K562 (cell line): ENCODE measurements around the gene DOCK4. TPM values are rescaled to one million over a fixed set of nuclear protein-coding genes. Genes with fewer than 3 reads are reported as not detected.
A peak's percentile ranks its signal among the peaks of the same experiment; 100 is the strongest.

ENCODE experiments used
- ATAC-seq: fragments of 200-7000 bp; cut with Tn5 transposase; 3 replicates; pipeline ENCODE4 v1.9.1; 2020; ENCODE audit warnings: moderate library complexity
- BruUV-seq: library from RNA; stranded (reverse); fragments of 400-500 nt; replicated peaks from 2 replicates; lab custom pipeline; 2021; lab: Mats Ljungman, UMichigan
- CTCF ChIA-PET: fragments of 300-600 bp; formaldehyde crosslinking; extraction: SDS; loops from one replicate; lab custom pipeline; 2021; ENCODE audit warnings: low intra/inter-chr PET ratio; lab: Yijun Ruan, JAX
- POLR2A ChIA-PET: fragments of 300-600, 350-650 bp; sonication (Branson Sonifier 250); formaldehyde crosslinking; extraction: SDS; loops from one replicate; lab custom pipeline; 2021; ENCODE audit warnings: antibody characterized with exemption, inconsistent platforms; lab: Yijun Ruan, JAX
- DNase-seq, 4 experiments: peaks; one replicate each; pipeline versions ENCODE4 v3.0.0 to v3.0.0-alpha.2; 2011 to 2018; ENCODE audit warnings: low spot score in 3 of 4, mixed read lengths in 3 of 4; ENCODE audit errors: extremely low read depth in 1 of 4
- FAIRE-seq: peaks from 2 replicates; lab custom pipeline; 2011; peaks lifted over from hg19 to GRCh38; lab: Jason Lieb, UNC
- H2AFZ ChIP-seq: 2 replicates; pipeline ENCODE4 v1.6.0; 2011; ENCODE audit warnings: low read depth, low read length, control low read depth, inconsistent platforms
- H3K27ac ChIP-seq: fragments of 200-600 bp; 3 replicates; pipeline ENCODE4 v1.8.0; 2011; ENCODE audit warnings: low read depth, mild to moderate bottlenecking, control low read depth, inconsistent platforms, low read length, moderate library complexity, mixed read lengths; ENCODE audit errors: extremely low read depth
- H3K27me3 ChIP-seq, 2 experiments: fragments of 300-600 bp in 1 of 2; 2 replicates in 1 of 2; 3 replicates in 1 of 2; pipeline versions ENCODE4 v1.6.0 to v1.8.0; 2011; ENCODE audit warnings: inconsistent platforms in 2 of 2, low read length in 2 of 2, mild to moderate bottlenecking in 1 of 2, mixed read lengths in 1 of 2, moderate library complexity in 1 of 2; ENCODE audit not compliant: control insufficient read depth in 2 of 2, insufficient read depth in 2 of 2
- H3K36me3 ChIP-seq: fragments of 300-600 bp; 3 replicates; pipeline ENCODE4 v1.8.0; 2011; ENCODE audit warnings: mild to moderate bottlenecking, low read length, inconsistent platforms; ENCODE audit not compliant: control insufficient read depth, insufficient read depth
- H3K4me1 ChIP-seq, 2 experiments: fragments of 200-600 bp in 1 of 2; replicated peaks in 1 of 2; 2 replicates in 1 of 2; 3 replicates in 1 of 2; pipeline versions ENCODE4 v1.5.1 to v1.8.0; 2011; ENCODE audit warnings: inconsistent platforms in 2 of 2, low read length in 2 of 2, mild to moderate bottlenecking in 1 of 2, mixed read lengths in 1 of 2, moderate library complexity in 1 of 2; ENCODE audit not compliant: control insufficient read depth in 2 of 2, insufficient read depth in 2 of 2
- H3K4me2 ChIP-seq: 2 replicates; pipeline ENCODE4 v1.6.1; 2011; ENCODE audit warnings: low read length, control low read depth, inconsistent platforms, mixed read lengths; ENCODE audit not compliant: insufficient read depth
- H3K4me3 ChIP-seq: fragments of 200-600 bp; sonication (generic), shearing (Covaris generic); 2 replicates; pipeline ENCODE4 v1.5.1; 2016; ENCODE audit warnings: control low read depth, inconsistent platforms
- H3K79me2 ChIP-seq: fragments of 200-600 bp; 3 replicates; pipeline ENCODE4 v1.8.0; 2011; ENCODE audit warnings: low read length, inconsistent platforms; ENCODE audit not compliant: control insufficient read depth, insufficient read depth
- H3K9ac ChIP-seq, 2 experiments: 2 replicates each; pipeline versions ENCODE4 v1.6.0 to v1.6.1; 2011; ENCODE audit warnings: low read depth in 2 of 2, low read length in 2 of 2, control low read depth in 1 of 2, inconsistent platforms in 1 of 2, mild to moderate bottlenecking in 1 of 2, mixed read lengths in 1 of 2; ENCODE audit not compliant: insufficient read depth in 1 of 2
- H3K9me1 ChIP-seq: one replicate; pipeline ENCODE4 v1.6.0; 2011; ENCODE audit warnings: inconsistent platforms, mild to moderate bottlenecking, low read length, moderate library complexity; ENCODE audit not compliant: control insufficient read depth, insufficient read depth
- H3K9me3 ChIP-seq: replicated peaks from 2 replicates; pipeline ENCODE4 v1.5.1; 2011; ENCODE audit warnings: low read depth, low read length, inconsistent platforms; ENCODE audit not compliant: control insufficient read depth, insufficient read depth
- H4K20me1 ChIP-seq: replicated peaks from 2 replicates; pipeline ENCODE4 v1.6.1; 2011; ENCODE audit warnings: low read length, inconsistent platforms, mixed read lengths; ENCODE audit not compliant: control insufficient read depth, insufficient read depth
- E2F6 ChIP-seq, 2 experiments: IDR thresholded peaks; 2 replicates each; pipeline ENCODE4 v1.6.1; 2011; ENCODE audit warnings: borderline replicate concordance in 1 of 2, control low read depth in 1 of 2, low read depth in 1 of 2, low read length in 1 of 2, mild to moderate bottlenecking in 1 of 2, mixed read lengths in 1 of 2, moderate library complexity in 1 of 2; ENCODE audit not compliant: insufficient read depth in 1 of 2, insufficient read length in 1 of 2, poor library complexity in 1 of 2, severe bottlenecking in 1 of 2; ENCODE audit errors: extremely low read depth in 1 of 2
- FIP1L1 ChIP-seq: fragments of 200-400 bp; formaldehyde crosslinking; IDR thresholded peaks from 2 replicates; pipeline ENCODE4 v1.6.1; 2018; ENCODE audit warnings: mild to moderate bottlenecking, low read depth, low read length; ENCODE audit not compliant: poor library complexity, severe bottlenecking
- FOXP4 ChIP-seq: sonication (generic); formaldehyde crosslinking; IDR thresholded peaks from 2 replicates; pipeline ENCODE4 v1.8.0; 2022; ENCODE audit warnings: mild to moderate bottlenecking, missing genetic modification reagents, borderline replicate concordance
- HNRNPL ChIP-seq: fragments of 200-400 bp; formaldehyde crosslinking; IDR thresholded peaks from 2 replicates; pipeline ENCODE4 v1.6.1; 2017; ENCODE audit warnings: low read depth, mild to moderate bottlenecking, low read length
- NFE2L1 ChIP-seq: fragments of 450-650 bp; IDR thresholded peaks from 2 replicates; pipeline ENCODE4 v1.6.1; 2016; ENCODE audit warnings: missing genetic modification characterization, low read depth, mild to moderate bottlenecking, missing compliant biosample characterization, moderate library complexity, borderline replicate concordance
- NONO ChIP-seq, 2 experiments: fragments of 200-400 bp in 1 of 2; fragments of 450-650 bp in 1 of 2; formaldehyde crosslinking in 1 of 2; IDR thresholded peaks; 2 replicates each; pipeline ENCODE4 v1.6.1; 2017; ENCODE audit warnings: low read depth in 2 of 2, mild to moderate bottlenecking in 2 of 2, moderate library complexity in 2 of 2, low read length in 1 of 2
- RBM22 ChIP-seq: fragments of 200-400 bp; formaldehyde crosslinking; IDR thresholded peaks from 2 replicates; pipeline ENCODE4 v1.6.1; 2018; ENCODE audit warnings: low read length, low read depth; ENCODE audit not compliant: poor library complexity, severe bottlenecking
- SNIP1 ChIP-seq: fragments of 450-650 bp; IDR thresholded peaks from 2 replicates; pipeline ENCODE4 v1.7.1; 2017; ENCODE audit warnings: low read depth, mild to moderate bottlenecking
- TEAD2 ChIP-seq: fragments of 450-650 bp; IDR thresholded peaks from 2 replicates; pipeline ENCODE4 v1.6.1; 2016; ENCODE audit warnings: missing genetic modification characterization, control low read depth, missing compliant biosample characterization
- U2AF1 ChIP-seq: fragments of 200-400 bp; formaldehyde crosslinking; optimal IDR thresholded peaks from 2 replicates; pipeline ENCODE3; 2017; ENCODE audit warnings: mild to moderate bottlenecking, low read depth, low read length, moderate library complexity
- YY1 ChIP-seq, 3 experiments: IDR thresholded peaks; 2 replicates each; pipeline ENCODE4 v1.6.1; 2011; ENCODE audit warnings: low read length in 2 of 3, mild to moderate bottlenecking in 2 of 3, moderate library complexity in 2 of 3, borderline replicate concordance in 1 of 3, control low read depth in 1 of 3, low read depth in 1 of 3; ENCODE audit not compliant: insufficient read depth in 3 of 3, insufficient replicate concordance in 2 of 3, control insufficient read depth in 1 of 3, insufficient read length in 1 of 3; ENCODE audit errors: extremely low read depth in 1 of 3
- ZNF740 ChIP-seq, 3 experiments: fragments of 200-800 bp in 1 of 3; sonication (Bioruptor generic) in 1 of 3; sonication (generic) in 1 of 3; formaldehyde crosslinking in 1 of 3; IDR thresholded peaks; 2 replicates each; pipeline versions ENCODE4 v1.6.1 to v1.8.0; 2016 to 2022; ENCODE audit warnings: mild to moderate bottlenecking in 2 of 3, missing compliant biosample characterization in 2 of 3, missing genetic modification characterization in 2 of 3, missing genetic modification reagents in 1 of 3
- WGBS: fragments of 100-300 bp; shearing (Covaris generic); methylation state at CpG from one replicate; pipeline ENCODE4 v1.1.6; 2016; ENCODE audit warnings: low coverage, mixed read lengths; ENCODE audit not compliant: insufficient coverage; ENCODE audit errors: missing lambda C conversion rate; 5-methylcytosine and 5-hydroxymethylcytosine counted together
- in situ Hi-C: fragments of 300-500 bp; cut with MboI; formaldehyde crosslinking; loops from 4 replicates; pipeline ENCODE4 v1.15.0; 2018; ENCODE audit warnings: inconsistent platforms, mixed read lengths
- intact Hi-C: fragments of 100-400 bp; cut with micrococcal nuclease; formaldehyde crosslinking; loops from 2 replicates; pipeline ENCODE4 v1.14.2; 2022
- polyA plus RNA-seq, 8 experiments: library from polyadenylated mRNA; depleted of rRNA in 4 of 8; stranded (reverse) in 5 of 8; unstranded in 3 of 8; fragments of >200 nt; fragmentation: Nextera tagmentation in 2 of 8; fragmentation: Illumina TruSeq in 1 of 8; extraction: Ambion mirVana in 2 of 8; extraction: Trizol in 1 of 8; gene quantifications; 2 replicates each; pipeline versions ENCODE4 v1.2.1 to v1.2.3, GENCODE V29; 2011 to 2014; ENCODE audit warnings: inconsistent platforms in 1 of 8, missing spikeins in 1 of 8
- total RNA-seq, 7 experiments: library from RNA; depleted of rRNA in 6 of 7; stranded (reverse); fragments of >200 nt in 6 of 7; fragmentation: Illumina TruSeq in 2 of 7; extraction: Trizol in 2 of 7; gene quantifications; 2 replicates each; pipeline versions ENCODE4 v1.2.1 to v1.2.3, GENCODE V29; 2011 to 2021; ENCODE audit warnings: low replicate concordance in 1 of 7
- TF ChIP-seq, protein P1 (sequence below): sonication (generic); formaldehyde crosslinking; IDR thresholded peaks from 2 replicates; pipeline ENCODE4 v1.8.0; 2022; ENCODE audit warnings: missing genetic modification reagents, mild to moderate bottlenecking, moderate library complexity, borderline replicate concordance

The DOCK4 gene
- total and polyA plus RNA-seq, 9 of the 15 experiments (the other 6 are each of a cell fraction or from before 2014, with no cell fraction given) = 0.42 to 5.7 (median 2.3) TPM

DNA sequence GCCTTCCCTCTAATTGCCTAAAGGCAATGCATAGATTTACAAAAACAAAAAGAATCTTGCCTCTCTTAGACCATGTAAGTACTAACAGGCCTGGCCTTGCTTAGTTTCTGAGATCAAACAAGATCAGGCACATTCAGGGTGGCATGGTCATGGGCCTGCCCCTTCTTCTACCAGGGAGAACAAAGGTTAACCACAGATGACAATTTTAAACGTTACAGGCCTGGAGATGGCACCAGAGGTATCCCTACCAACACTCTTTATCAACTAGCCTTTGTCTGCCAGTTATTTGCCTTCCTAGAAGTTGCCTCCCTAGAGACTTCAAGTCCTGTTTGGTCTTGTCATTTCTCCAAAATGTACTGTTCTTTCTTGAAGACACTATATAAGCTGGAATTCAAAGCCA lies 252.6 kb downstream of the DOCK4 start:
- in situ Hi-C loops = no loop called here
- POLR2A ChIA-PET = interaction anchor here (1.2 kb wide), 1 partner anchor 18 kb away, joined by 3 read pairs; no protein-coding TSS in a partner anchor
- intact Hi-C loops = no loop called here
- Histone ChIP-seq H3K27ac (no peak overlapping the region), H3K4me3 (no peak overlapping the region), H3K4me2 (no peak overlapping the region), H3K9me1 (no peaks in the 10 kb centered on the region), H4K20me1 (no peaks in the 10 kb centered on the region), H2AFZ (peak overlapping the region; percentile 89; the same call in 1 of the 2 replicates), H3K79me2 (no peaks in the 10 kb centered on the region), H3K9me3 (no peaks in the 10 kb centered on the region), H3K4me1 (peaks cover 0 to 2% of the 10 kb centered on the region in 2 experiments; a peak in 2 of 5 replicates), H3K27me3 (no peaks in the 10 kb centered on the region; a peak in 1 of 5 replicates), H3K36me3 (no peaks in the 10 kb centered on the region), H3K9ac (no peak overlapping the region)
- ATAC-seq = no peak
- 0% methylated on average over 1 of the region's 1 CpG for WGBS
- FAIRE-seq = no peak
- DNase-seq = no peak
- CTCF ChIA-PET = no interaction called here
- BruUV-seq = no TSS peak
- TF ChIP-seq U2AF1 (no peak), NONO (IDR thresholded peaks at IDR 0.05; ENCODE audit: low read depth in 2 of 2, low read length in 1 of 2) (no peak), SNIP1 (no peak), NFE2L1 (tag) (no peak), FOXP4 (CRISPR knock-in tag) (no peak), TEAD2 (tag) (no peak), E2F6 (IDR thresholded peaks at IDR 0.05; ENCODE audit: borderline replicate concordance in 1 of 2, extremely low read depth in 1 of 2, insufficient read depth in 1 of 2, insufficient read length in 1 of 2, low read depth in 1 of 2, low read length in 1 of 2, poor library complexity in 1 of 2, severe bottlenecking in 1 of 2) (no peak), YY1 (IDR thresholded peaks at IDR 0.05; ENCODE audit: borderline replicate concordance in 1 of 3, control insufficient read depth in 1 of 3, extremely low read depth in 1 of 3, insufficient read depth in 3 of 3, insufficient read length in 1 of 3, insufficient replicate concordance in 2 of 3, low read depth in 1 of 3, low read length in 2 of 3) (no peak), ZNF740 (CRISPR knock-in tag; IDR thresholded peaks at IDR 0.05) (no peak), ZNF740 (tag; IDR thresholded peaks at IDR 0.05) (no peak), FIP1L1 (no peak), RBM22 (no peak), HNRNPL (no peak)
- TF ChIP-seq, protein P1, sequence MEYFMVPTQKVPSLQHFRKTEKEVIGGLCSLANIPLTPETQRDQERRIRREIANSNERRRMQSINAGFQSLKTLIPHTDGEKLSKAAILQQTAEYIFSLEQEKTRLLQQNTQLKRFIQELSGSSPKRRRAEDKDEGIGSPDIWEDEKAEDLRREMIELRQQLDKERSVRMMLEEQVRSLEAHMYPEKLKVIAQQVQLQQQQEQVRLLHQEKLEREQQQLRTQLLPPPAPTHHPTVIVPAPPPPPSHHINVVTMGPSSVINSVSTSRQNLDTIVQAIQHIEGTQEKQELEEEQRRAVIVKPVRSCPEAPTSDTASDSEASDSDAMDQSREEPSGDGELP (CRISPR knock-in tag) = no peak
